OCI-LY1 (cell line): ENCODE data around the gene FBXO8.
"Not testable (repeated sequence)": the region's sequence is repeated elsewhere in the genome, so short reads cannot be mapped to it uniquely, and the experiment has no call there.

Source experiments
- EZH2 ChIP-seq: fragments of 200-600 bp; sonication (generic), shearing (Covaris generic); IDR thresholded peaks from 2 replicates; pipeline ENCODE4 v1.8.0; 2017; ENCODE audit warnings: borderline replicate concordance, mixed run types, mild to moderate bottlenecking, antibody characterized with exemption, low read length, moderate library complexity, mixed read lengths
- TF ChIP-seq, protein P1 (sequence below): fragments of 200-600 bp; sonication (generic), shearing (Covaris generic); IDR thresholded peaks from 2 replicates; pipeline ENCODE4 v1.5.1; 2017; ENCODE audit warnings: mild to moderate bottlenecking, antibody characterized with exemption, low read length, moderate library complexity, mixed read lengths

DNA sequence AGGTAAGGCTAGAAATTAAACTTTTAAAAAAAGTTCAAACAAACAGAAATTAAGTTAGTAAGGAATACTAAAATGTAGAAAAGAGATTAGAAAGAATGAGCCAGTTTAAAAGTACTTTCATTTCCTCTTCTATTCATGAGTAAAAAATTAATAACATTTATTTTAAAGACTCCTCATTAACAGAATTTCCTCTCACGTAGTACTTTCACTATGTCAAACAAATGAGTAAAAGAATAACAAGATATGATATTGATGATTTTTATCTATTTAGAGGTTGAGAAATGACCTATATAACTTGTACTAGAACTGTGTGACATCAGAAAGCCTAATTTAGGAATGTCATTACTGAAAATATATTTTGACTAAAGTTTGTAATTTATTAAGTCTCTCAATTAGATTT is 22.0 kb downstream of the FBXO8 start:
- TF ChIP-seq, protein P1, sequence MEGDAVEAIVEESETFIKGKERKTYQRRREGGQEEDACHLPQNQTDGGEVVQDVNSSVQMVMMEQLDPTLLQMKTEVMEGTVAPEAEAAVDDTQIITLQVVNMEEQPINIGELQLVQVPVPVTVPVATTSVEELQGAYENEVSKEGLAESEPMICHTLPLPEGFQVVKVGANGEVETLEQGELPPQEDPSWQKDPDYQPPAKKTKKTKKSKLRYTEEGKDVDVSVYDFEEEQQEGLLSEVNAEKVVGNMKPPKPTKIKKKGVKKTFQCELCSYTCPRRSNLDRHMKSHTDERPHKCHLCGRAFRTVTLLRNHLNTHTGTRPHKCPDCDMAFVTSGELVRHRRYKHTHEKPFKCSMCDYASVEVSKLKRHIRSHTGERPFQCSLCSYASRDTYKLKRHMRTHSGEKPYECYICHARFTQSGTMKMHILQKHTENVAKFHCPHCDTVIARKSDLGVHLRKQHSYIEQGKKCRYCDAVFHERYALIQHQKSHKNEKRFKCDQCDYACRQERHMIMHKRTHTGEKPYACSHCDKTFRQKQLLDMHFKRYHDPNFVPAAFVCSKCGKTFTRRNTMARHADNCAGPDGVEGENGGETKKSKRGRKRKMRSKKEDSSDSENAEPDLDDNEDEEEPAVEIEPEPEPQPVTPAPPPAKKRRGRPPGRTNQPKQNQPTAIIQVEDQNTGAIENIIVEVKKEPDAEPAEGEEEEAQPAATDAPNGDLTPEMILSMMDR = not testable (repeated sequence)
- not testable (repeated sequence) for TF ChIP-seq EZH2
